K562 (cell line): ENCODE data around the gene FAM24B. TPM values are rescaled to one million over a fixed set of nuclear protein-coding genes. Genes with fewer than 3 reads are reported as not detected.

ENCODE experiments used
- ATAC-seq: fragments of 200-7000 bp; cut with Tn5 transposase; 3 replicates; pipeline ENCODE4 v1.9.1; 2020; ENCODE audit warnings: moderate library complexity
- BruUV-seq: library from RNA; stranded (reverse); fragments of 400-500 nt; replicated peaks from 2 replicates; lab custom pipeline; 2021; lab: Mats Ljungman, UMichigan
- CTCF ChIA-PET: fragments of 300-600 bp; formaldehyde crosslinking; extraction: SDS; loops from one replicate; lab custom pipeline; 2021; ENCODE audit warnings: low intra/inter-chr PET ratio; lab: Yijun Ruan, JAX
- POLR2A ChIA-PET: fragments of 300-600, 350-650 bp; sonication (Branson Sonifier 250); formaldehyde crosslinking; extraction: SDS; loops from one replicate; lab custom pipeline; 2021; ENCODE audit warnings: antibody characterized with exemption, inconsistent platforms; lab: Yijun Ruan, JAX
- DNase-seq, 4 experiments: peaks; one replicate each; pipeline versions ENCODE4 v3.0.0 to v3.0.0-alpha.2; 2011 to 2018; ENCODE audit warnings: low spot score in 3 of 4, mixed read lengths in 3 of 4; ENCODE audit errors: extremely low read depth in 1 of 4
- FAIRE-seq: peaks from 2 replicates; lab custom pipeline; 2011; peaks lifted over from hg19 to GRCh38; lab: Jason Lieb, UNC
- H2AFZ ChIP-seq: 2 replicates; pipeline ENCODE4 v1.6.0; 2011; ENCODE audit warnings: low read depth, low read length, control low read depth, inconsistent platforms
- H3K27ac ChIP-seq: fragments of 200-600 bp; 3 replicates; pipeline ENCODE4 v1.8.0; 2011; ENCODE audit warnings: low read depth, mild to moderate bottlenecking, control low read depth, inconsistent platforms, low read length, moderate library complexity, mixed read lengths; ENCODE audit errors: extremely low read depth
- H3K27me3 ChIP-seq, 2 experiments: fragments of 300-600 bp in 1 of 2; 2 replicates in 1 of 2; 3 replicates in 1 of 2; pipeline versions ENCODE4 v1.6.0 to v1.8.0; 2011; ENCODE audit warnings: inconsistent platforms in 2 of 2, low read length in 2 of 2, mild to moderate bottlenecking in 1 of 2, mixed read lengths in 1 of 2, moderate library complexity in 1 of 2; ENCODE audit not compliant: control insufficient read depth in 2 of 2, insufficient read depth in 2 of 2
- H3K36me3 ChIP-seq: fragments of 300-600 bp; 3 replicates; pipeline ENCODE4 v1.8.0; 2011; ENCODE audit warnings: mild to moderate bottlenecking, low read length, inconsistent platforms; ENCODE audit not compliant: control insufficient read depth, insufficient read depth
- H3K4me1 ChIP-seq, 2 experiments: fragments of 200-600 bp in 1 of 2; replicated peaks in 1 of 2; 2 replicates in 1 of 2; 3 replicates in 1 of 2; pipeline versions ENCODE4 v1.5.1 to v1.8.0; 2011; ENCODE audit warnings: inconsistent platforms in 2 of 2, low read length in 2 of 2, mild to moderate bottlenecking in 1 of 2, mixed read lengths in 1 of 2, moderate library complexity in 1 of 2; ENCODE audit not compliant: control insufficient read depth in 2 of 2, insufficient read depth in 2 of 2
- H3K4me2 ChIP-seq: 2 replicates; pipeline ENCODE4 v1.6.1; 2011; ENCODE audit warnings: low read length, control low read depth, inconsistent platforms, mixed read lengths; ENCODE audit not compliant: insufficient read depth
- H3K4me3 ChIP-seq: fragments of 200-600 bp; sonication (generic), shearing (Covaris generic); 2 replicates; pipeline ENCODE4 v1.5.1; 2016; ENCODE audit warnings: control low read depth, inconsistent platforms
- H3K79me2 ChIP-seq: fragments of 200-600 bp; 3 replicates; pipeline ENCODE4 v1.8.0; 2011; ENCODE audit warnings: low read length, inconsistent platforms; ENCODE audit not compliant: control insufficient read depth, insufficient read depth
- H3K9ac ChIP-seq, 2 experiments: 2 replicates each; pipeline versions ENCODE4 v1.6.0 to v1.6.1; 2011; ENCODE audit warnings: low read depth in 2 of 2, low read length in 2 of 2, control low read depth in 1 of 2, inconsistent platforms in 1 of 2, mild to moderate bottlenecking in 1 of 2, mixed read lengths in 1 of 2; ENCODE audit not compliant: insufficient read depth in 1 of 2
- H3K9me1 ChIP-seq: one replicate; pipeline ENCODE4 v1.6.0; 2011; ENCODE audit warnings: inconsistent platforms, mild to moderate bottlenecking, low read length, moderate library complexity; ENCODE audit not compliant: control insufficient read depth, insufficient read depth
- H3K9me3 ChIP-seq: replicated peaks from 2 replicates; pipeline ENCODE4 v1.5.1; 2011; ENCODE audit warnings: low read depth, low read length, inconsistent platforms; ENCODE audit not compliant: control insufficient read depth, insufficient read depth
- H4K20me1 ChIP-seq: replicated peaks from 2 replicates; pipeline ENCODE4 v1.6.1; 2011; ENCODE audit warnings: low read length, inconsistent platforms, mixed read lengths; ENCODE audit not compliant: control insufficient read depth, insufficient read depth
- ASH1L ChIP-seq: fragments of 450-650 bp; IDR thresholded peaks from 2 replicates; pipeline ENCODE4 v1.6.1; 2018; ENCODE audit warnings: borderline replicate concordance, mild to moderate bottlenecking, low read depth; ENCODE audit not compliant: partially characterized antibody
- C11orf30 ChIP-seq: fragments of 450-650 bp; IDR thresholded peaks from 2 replicates; pipeline ENCODE4 v1.6.1; 2016; ENCODE audit warnings: low read depth, mild to moderate bottlenecking
- E2F3 ChIP-seq: fragments of 250-450 bp; sonication (Bioruptor Pico); IDR thresholded peaks from 2 replicates; pipeline ENCODE4 v1.4.0; 2020; ENCODE audit warnings: mild to moderate bottlenecking
- ELF1 ChIP-seq: fragments of 200-800 bp; sonication (Bioruptor generic); IDR thresholded peaks from 2 replicates; pipeline ENCODE4 v1.6.1; 2016; ENCODE audit warnings: missing genetic modification characterization, missing compliant biosample characterization
- JUNB ChIP-seq: fragments of 450-650 bp; formaldehyde crosslinking; conservative IDR thresholded peaks from 2 replicates; pipeline ENCODE4 v1.4.0; 2020; ENCODE audit warnings: mild to moderate bottlenecking
- KAT8 ChIP-seq: fragments of 450-650 bp; IDR thresholded peaks from 2 replicates; pipeline ENCODE4 v1.6.1; 2016; ENCODE audit warnings: low read depth, mild to moderate bottlenecking
- KDM2B ChIP-seq: fragments of 250-450 bp; sonication (Bioruptor Pico); IDR thresholded peaks from 2 replicates; pipeline ENCODE4 v1.8.0; 2021; ENCODE audit warnings: mild to moderate bottlenecking, moderate library complexity
- KLF1 ChIP-seq: fragments of 450-650 bp; IDR thresholded peaks from 2 replicates; pipeline ENCODE4 v1.6.1; 2016; ENCODE audit warnings: missing genetic modification characterization, missing compliant biosample characterization
- POLR2G ChIP-seq: fragments of 200-400 bp; formaldehyde crosslinking; IDR thresholded peaks from 2 replicates; pipeline ENCODE4 v1.6.1; 2017; ENCODE audit warnings: low read depth, mild to moderate bottlenecking, antibody characterized with exemption, low read length, moderate library complexity
- SMC3 ChIP-seq: conservative IDR thresholded peaks from 2 replicates; pipeline ENCODE4 v1.6.1; 2011; ENCODE audit warnings: low read depth, low read length, improper control_type of control experiment; ENCODE audit not compliant: insufficient read depth
- U2AF2 ChIP-seq: fragments of 200-400 bp; formaldehyde crosslinking; optimal IDR thresholded peaks from 2 replicates; pipeline ENCODE3; 2017; ENCODE audit warnings: low read depth, mild to moderate bottlenecking, low read length
- ZNF24 ChIP-seq: fragments of 450-650 bp; IDR thresholded peaks from 2 replicates; pipeline ENCODE4 v1.6.1; 2016
- ZNF41 ChIP-seq: fragments of 250-450 bp; sonication (Bioruptor Pico); conservative IDR thresholded peaks from 2 replicates; pipeline ENCODE4 v1.4.0; 2020; ENCODE audit warnings: mild to moderate bottlenecking
- WGBS: fragments of 100-300 bp; shearing (Covaris generic); methylation state at CpG from one replicate; pipeline ENCODE4 v1.1.6; 2016; ENCODE audit warnings: low coverage, mixed read lengths; ENCODE audit not compliant: insufficient coverage; ENCODE audit errors: missing lambda C conversion rate; 5-methylcytosine and 5-hydroxymethylcytosine counted together
- in situ Hi-C: fragments of 300-500 bp; cut with MboI; formaldehyde crosslinking; loops from 4 replicates; pipeline ENCODE4 v1.15.0; 2018; ENCODE audit warnings: inconsistent platforms, mixed read lengths
- intact Hi-C: fragments of 100-400 bp; cut with micrococcal nuclease; formaldehyde crosslinking; loops from 2 replicates; pipeline ENCODE4 v1.14.2; 2022
- polyA plus RNA-seq, 8 experiments: library from polyadenylated mRNA; depleted of rRNA in 4 of 8; stranded (reverse) in 5 of 8; unstranded in 3 of 8; fragments of >200 nt; fragmentation: Nextera tagmentation in 2 of 8; fragmentation: Illumina TruSeq in 1 of 8; extraction: Ambion mirVana in 2 of 8; extraction: Trizol in 1 of 8; gene quantifications; 2 replicates each; pipeline versions ENCODE4 v1.2.1 to v1.2.3, GENCODE V29; 2011 to 2014; ENCODE audit warnings: inconsistent platforms in 1 of 8, missing spikeins in 1 of 8
- total RNA-seq, 7 experiments: library from RNA; depleted of rRNA in 6 of 7; stranded (reverse); fragments of >200 nt in 6 of 7; fragmentation: Illumina TruSeq in 2 of 7; extraction: Trizol in 2 of 7; gene quantifications; 2 replicates each; pipeline versions ENCODE4 v1.2.1 to v1.2.3, GENCODE V29; 2011 to 2021; ENCODE audit warnings: low replicate concordance in 1 of 7
- TF ChIP-seq, protein P1 (sequence below): sonication (generic); formaldehyde crosslinking; IDR thresholded peaks from 2 replicates; pipeline ENCODE4 v1.8.0; 2022; ENCODE audit warnings: mild to moderate bottlenecking, missing genetic modification reagents
- TF ChIP-seq, protein P2 (sequence below): IDR thresholded peaks from 3 replicates; pipeline ENCODE4 v1.6.1; 2011; ENCODE audit warnings: borderline replicate concordance, mild to moderate bottlenecking, moderate library complexity; ENCODE audit not compliant: insufficient read length; ENCODE audit errors: extremely low read depth
- TF ChIP-seq, protein P3 (sequence below), 2 experiments: fragments of 450-650 bp in 1 of 2; sonication (generic) in 1 of 2; formaldehyde crosslinking in 1 of 2; IDR thresholded peaks in 1 of 2; conservative IDR thresholded peaks in 1 of 2; 2 replicates each; pipeline versions ENCODE4 v1.6.1 to v1.8.1; 2016 to 2023; ENCODE audit warnings: mild to moderate bottlenecking in 2 of 2, moderate library complexity in 2 of 2, inconsistent platforms in 1 of 2, missing genetic modification reagents in 1 of 2

Gene FAM24B
- total and polyA plus RNA-seq, 9 of the 15 experiments (the other 6 are each of a cell fraction or from before 2014, with no cell fraction given): 6.0 to 19.6 (median 9.2) TPM

DNA sequence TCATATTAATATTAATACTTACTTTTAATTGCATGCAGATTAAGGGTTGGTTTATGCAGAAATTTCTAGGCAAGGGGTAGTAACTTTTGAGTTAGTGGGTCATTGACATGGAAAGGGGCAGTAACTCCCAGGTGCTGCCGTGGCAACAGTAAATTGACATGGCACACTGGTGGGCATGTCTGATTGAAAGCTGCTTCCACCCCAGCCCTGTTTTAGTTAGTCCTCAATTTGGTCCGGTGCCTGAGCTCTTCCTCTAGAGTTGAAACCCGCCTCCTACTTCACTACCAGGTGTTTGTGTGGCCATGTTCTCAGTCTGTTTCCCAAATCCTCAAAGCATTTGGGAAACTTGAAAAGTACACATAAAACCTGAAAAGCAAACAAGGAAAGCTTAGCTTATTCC lies 52.1 kb downstream of the FAM24B start:
- no peaks in the 10 kb centered on the region for H3K79me2 ChIP-seq
- no peak for FAIRE-seq
- in situ Hi-C loops: no loop called here
- H3K36me3 ChIP-seq: peaks cover 3% of the 10 kb centered on the region; the same call in 2 of the 3 replicates
- H2AFZ ChIP-seq: no peak overlapping the region
- no peak overlapping the region for H3K4me3 ChIP-seq
- intact Hi-C loops: no loop called here
- ATAC-seq: no peak
- peaks cover 0 to 14% of the 10 kb centered on the region in 2 experiments; a peak in 2 of 5 replicates for H3K27me3 ChIP-seq
- no peaks in the 10 kb centered on the region for H3K9me1 ChIP-seq
- ChIA-PET POLR2A (no interaction called here), CTCF (no interaction called here)
- H3K4me2 ChIP-seq: no peak overlapping the region
- H3K27ac ChIP-seq: no peak overlapping the region
- no peaks in the 10 kb centered on the region for H3K4me1 ChIP-seq
- H3K9ac ChIP-seq: no peak overlapping the region
- no peaks in the 10 kb centered on the region for H3K9me3 ChIP-seq
- no TSS peak for BruUV-seq
- DNase-seq: no peak
- no peaks in the 10 kb centered on the region for H4K20me1 ChIP-seq
- 0% methylated on average over 3 of the region's 3 CpGs for WGBS
- TF ChIP-seq POLR2G (no peak), ASH1L (no peak), KAT8 (no peak), KLF1 (tag) (no peak), JUNB (CRISPR knock-in tag) (no peak), C11orf30 (no peak), ZNF41 (no peak), KDM2B (no peak), SMC3 (no peak), ZNF24 (no peak), ELF1 (no peak), E2F3 (CRISPR knock-in tag) (no peak), U2AF2 (no peak)
- TF ChIP-seq, protein P1, sequence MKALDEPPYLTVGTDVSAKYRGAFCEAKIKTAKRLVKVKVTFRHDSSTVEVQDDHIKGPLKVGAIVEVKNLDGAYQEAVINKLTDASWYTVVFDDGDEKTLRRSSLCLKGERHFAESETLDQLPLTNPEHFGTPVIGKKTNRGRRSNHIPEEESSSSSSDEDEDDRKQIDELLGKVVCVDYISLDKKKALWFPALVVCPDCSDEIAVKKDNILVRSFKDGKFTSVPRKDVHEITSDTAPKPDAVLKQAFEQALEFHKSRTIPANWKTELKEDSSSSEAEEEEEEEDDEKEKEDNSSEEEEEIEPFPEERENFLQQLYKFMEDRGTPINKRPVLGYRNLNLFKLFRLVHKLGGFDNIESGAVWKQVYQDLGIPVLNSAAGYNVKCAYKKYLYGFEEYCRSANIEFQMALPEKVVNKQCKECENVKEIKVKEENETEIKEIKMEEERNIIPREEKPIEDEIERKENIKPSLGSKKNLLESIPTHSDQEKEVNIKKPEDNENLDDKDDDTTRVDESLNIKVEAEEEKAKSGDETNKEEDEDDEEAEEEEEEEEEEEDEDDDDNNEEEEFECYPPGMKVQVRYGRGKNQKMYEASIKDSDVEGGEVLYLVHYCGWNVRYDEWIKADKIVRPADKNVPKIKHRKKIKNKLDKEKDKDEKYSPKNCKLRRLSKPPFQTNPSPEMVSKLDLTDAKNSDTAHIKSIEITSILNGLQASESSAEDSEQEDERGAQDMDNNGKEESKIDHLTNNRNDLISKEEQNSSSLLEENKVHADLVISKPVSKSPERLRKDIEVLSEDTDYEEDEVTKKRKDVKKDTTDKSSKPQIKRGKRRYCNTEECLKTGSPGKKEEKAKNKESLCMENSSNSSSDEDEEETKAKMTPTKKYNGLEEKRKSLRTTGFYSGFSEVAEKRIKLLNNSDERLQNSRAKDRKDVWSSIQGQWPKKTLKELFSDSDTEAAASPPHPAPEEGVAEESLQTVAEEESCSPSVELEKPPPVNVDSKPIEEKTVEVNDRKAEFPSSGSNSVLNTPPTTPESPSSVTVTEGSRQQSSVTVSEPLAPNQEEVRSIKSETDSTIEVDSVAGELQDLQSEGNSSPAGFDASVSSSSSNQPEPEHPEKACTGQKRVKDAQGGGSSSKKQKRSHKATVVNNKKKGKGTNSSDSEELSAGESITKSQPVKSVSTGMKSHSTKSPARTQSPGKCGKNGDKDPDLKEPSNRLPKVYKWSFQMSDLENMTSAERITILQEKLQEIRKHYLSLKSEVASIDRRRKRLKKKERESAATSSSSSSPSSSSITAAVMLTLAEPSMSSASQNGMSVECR (CRISPR knock-in tag): no peak
- TF ChIP-seq, protein P2, sequence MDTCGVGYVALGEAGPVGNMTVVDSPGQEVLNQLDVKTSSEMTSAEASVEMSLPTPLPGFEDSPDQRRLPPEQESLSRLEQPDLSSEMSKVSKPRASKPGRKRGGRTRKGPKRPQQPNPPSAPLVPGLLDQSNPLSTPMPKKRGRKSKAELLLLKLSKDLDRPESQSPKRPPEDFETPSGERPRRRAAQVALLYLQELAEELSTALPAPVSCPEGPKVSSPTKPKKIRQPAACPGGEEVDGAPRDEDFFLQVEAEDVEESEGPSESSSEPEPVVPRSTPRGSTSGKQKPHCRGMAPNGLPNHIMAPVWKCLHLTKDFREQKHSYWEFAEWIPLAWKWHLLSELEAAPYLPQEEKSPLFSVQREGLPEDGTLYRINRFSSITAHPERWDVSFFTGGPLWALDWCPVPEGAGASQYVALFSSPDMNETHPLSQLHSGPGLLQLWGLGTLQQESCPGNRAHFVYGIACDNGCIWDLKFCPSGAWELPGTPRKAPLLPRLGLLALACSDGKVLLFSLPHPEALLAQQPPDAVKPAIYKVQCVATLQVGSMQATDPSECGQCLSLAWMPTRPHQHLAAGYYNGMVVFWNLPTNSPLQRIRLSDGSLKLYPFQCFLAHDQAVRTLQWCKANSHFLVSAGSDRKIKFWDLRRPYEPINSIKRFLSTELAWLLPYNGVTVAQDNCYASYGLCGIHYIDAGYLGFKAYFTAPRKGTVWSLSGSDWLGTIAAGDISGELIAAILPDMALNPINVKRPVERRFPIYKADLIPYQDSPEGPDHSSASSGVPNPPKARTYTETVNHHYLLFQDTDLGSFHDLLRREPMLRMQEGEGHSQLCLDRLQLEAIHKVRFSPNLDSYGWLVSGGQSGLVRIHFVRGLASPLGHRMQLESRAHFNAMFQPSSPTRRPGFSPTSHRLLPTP: no peak
- TF ChIP-seq, protein P3, sequence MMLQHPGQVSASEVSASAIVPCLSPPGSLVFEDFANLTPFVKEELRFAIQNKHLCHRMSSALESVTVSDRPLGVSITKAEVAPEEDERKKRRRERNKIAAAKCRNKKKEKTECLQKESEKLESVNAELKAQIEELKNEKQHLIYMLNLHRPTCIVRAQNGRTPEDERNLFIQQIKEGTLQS (IDR thresholded peaks at IDR 0.05): no peak
- TF ChIP-seq, protein P3 (CRISPR knock-in tag; conservative IDR thresholded peaks at IDR 0.05): no peak
